WERI-Rb-1 (cell line): ENCODE data around the gene PRLR.

Experiments
- DNase-seq: peaks from one replicate; pipeline ENCODE4 v3.0.0-alpha.2; 2020
- H3K27ac ChIP-seq: fragments of 250-450 bp; sonication (Bioruptor Pico); 2 replicates; pipeline ENCODE4 v1.5.1; 2020; ENCODE audit warnings: mild to moderate bottlenecking, moderate library complexity
- H3K27me3 ChIP-seq: fragments of 250-450 bp; sonication (Bioruptor Pico); 2 replicates; pipeline ENCODE4 v1.5.1; 2021; ENCODE audit warnings: mild to moderate bottlenecking, low read depth, moderate library complexity; ENCODE audit not compliant: insufficient read depth, severe bottlenecking
- H3K36me3 ChIP-seq: fragments of 250-450 bp; sonication (Bioruptor Pico); 2 replicates; pipeline ENCODE4 v1.5.1; 2020; ENCODE audit warnings: mild to moderate bottlenecking, moderate library complexity
- H3K4me3 ChIP-seq: 2 replicates; pipeline ENCODE4 v1.5.1; 2011; ENCODE audit warnings: low read depth, mild to moderate bottlenecking, control low read depth, low read length
- H3K9me3 ChIP-seq: fragments of 250-450 bp; sonication (Bioruptor Pico); 2 replicates; pipeline ENCODE4 v1.5.1; 2021; ENCODE audit warnings: mild to moderate bottlenecking, moderate library complexity; ENCODE audit not compliant: severe bottlenecking
- CTCF ChIP-seq: IDR thresholded peaks from 2 replicates; pipeline ENCODE4 v1.5.1; 2011; ENCODE audit warnings: low read depth, mild to moderate bottlenecking, control low read depth, inconsistent platforms, low read length

Gene PRLR

GRCh38 chr5:35016174-35017051, 213.9 kb downstream of the PRLR start:
- Histone ChIP-seq H3K4me3 (no peak overlapping the region), H3K27ac (no peak overlapping the region)
- no peak for DNase-seq

GRCh38 chr5:35015063-35015462, 215.2 kb downstream of the PRLR start:
- Histone ChIP-seq H3K36me3 (no peaks in the 10 kb centered on the region), H3K9me3 (peaks cover 5% of the 10 kb centered on the region), H3K27ac (no peak overlapping the region), H3K4me3 (no peak overlapping the region), H3K27me3 (peaks cover 40% of the 10 kb centered on the region)
- no peak for TF ChIP-seq CTCF
- no peak for DNase-seq

More at GRCh38 chr5:35016174-35017051, 213.9 kb downstream of the PRLR start:
- no peaks in the 10 kb centered on the region for H3K36me3 ChIP-seq
- peaks cover 11% of the 10 kb centered on the region for H3K9me3 ChIP-seq
- peaks cover 37% of the 10 kb centered on the region for H3K27me3 ChIP-seq
- TF ChIP-seq CTCF: no peak

GRCh38 chr5:35012796-35013195, 217.5 kb downstream of the PRLR start:
- no peak for TF ChIP-seq CTCF
- H3K9me3 ChIP-seq: peaks cover 5% of the 10 kb centered on the region
- no peak for DNase-seq
- H3K27ac ChIP-seq: no peak overlapping the region
- H3K36me3 ChIP-seq: no peaks in the 10 kb centered on the region
- peaks cover 61% of the 10 kb centered on the region for H3K27me3 ChIP-seq
- no peak overlapping the region for H3K4me3 ChIP-seq

GRCh38 chr5:35012365-35012764, 217.9 kb downstream of the PRLR start:
- Histone ChIP-seq H3K27ac (no peak overlapping the region), H3K9me3 (peaks cover 4% of the 10 kb centered on the region), H3K36me3 (no peaks in the 10 kb centered on the region), H3K4me3 (no peak overlapping the region), H3K27me3 (peaks cover 63% of the 10 kb centered on the region)
- no peak for TF ChIP-seq CTCF
- no peak for DNase-seq

GRCh38 chr5:35010676-35011075, 219.6 kb downstream of the PRLR start:
- Histone ChIP-seq H3K36me3 (no peaks in the 10 kb centered on the region), H3K27ac (no peak overlapping the region), H3K27me3 (peaks cover 65% of the 10 kb centered on the region), H3K9me3 (no peaks in the 10 kb centered on the region), H3K4me3 (no peak overlapping the region)
- no peak for DNase-seq
- TF ChIP-seq CTCF: no peak
